ENCODE results near the gene UNC80. TPM values are rescaled to one million over a fixed set of nuclear protein-coding genes. Genes with fewer than 3 reads are reported as not detected.

UNC80 gene
- total and polyA plus RNA-seq, 2 donors (not counting 3 experiments of a cell fraction or from before 2014, with no cell fraction given), result not detected

DNA sequence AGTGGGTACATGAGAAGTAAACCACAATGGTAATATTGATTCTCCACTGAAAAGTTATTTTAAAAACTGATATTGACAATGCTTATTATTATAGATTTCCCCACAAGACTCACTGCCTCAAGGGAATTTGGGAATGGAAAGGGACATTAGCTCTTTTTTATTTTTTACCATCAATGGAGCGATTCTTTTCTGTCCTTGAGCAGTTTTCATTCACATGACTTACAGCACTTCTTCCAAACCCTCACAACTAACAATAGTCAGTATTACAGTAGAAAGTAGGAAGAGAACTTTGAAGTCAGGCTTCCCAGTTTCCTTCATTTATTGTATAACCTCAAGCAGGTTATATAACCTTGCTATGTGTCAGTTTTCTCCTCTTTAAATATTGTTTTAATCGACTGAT is 4.3 kb upstream of the UNC80 start:
- intact Hi-C loops (cut with micrococcal nuclease), result no loop called here
- H2AFZ ChIP-seq (ENCODE audit: low read depth, low read length), result no peak overlapping the region
- H3K36me3 ChIP-seq (ENCODE audit: control insufficient read depth in 2 of 2, extremely low read depth in 1 of 2, insufficient read depth in 2 of 2, low read length in 2 of 2), result no peaks in the 10 kb centered on the region
- no TSS peak for BruUV-seq (replicated peaks)
- H3K4me1 ChIP-seq (ENCODE audit: control insufficient read depth, extremely low read depth, insufficient read depth, low read length), result peaks cover 3% of the 10 kb centered on the region
- TF ChIP-seq, protein P1, sequence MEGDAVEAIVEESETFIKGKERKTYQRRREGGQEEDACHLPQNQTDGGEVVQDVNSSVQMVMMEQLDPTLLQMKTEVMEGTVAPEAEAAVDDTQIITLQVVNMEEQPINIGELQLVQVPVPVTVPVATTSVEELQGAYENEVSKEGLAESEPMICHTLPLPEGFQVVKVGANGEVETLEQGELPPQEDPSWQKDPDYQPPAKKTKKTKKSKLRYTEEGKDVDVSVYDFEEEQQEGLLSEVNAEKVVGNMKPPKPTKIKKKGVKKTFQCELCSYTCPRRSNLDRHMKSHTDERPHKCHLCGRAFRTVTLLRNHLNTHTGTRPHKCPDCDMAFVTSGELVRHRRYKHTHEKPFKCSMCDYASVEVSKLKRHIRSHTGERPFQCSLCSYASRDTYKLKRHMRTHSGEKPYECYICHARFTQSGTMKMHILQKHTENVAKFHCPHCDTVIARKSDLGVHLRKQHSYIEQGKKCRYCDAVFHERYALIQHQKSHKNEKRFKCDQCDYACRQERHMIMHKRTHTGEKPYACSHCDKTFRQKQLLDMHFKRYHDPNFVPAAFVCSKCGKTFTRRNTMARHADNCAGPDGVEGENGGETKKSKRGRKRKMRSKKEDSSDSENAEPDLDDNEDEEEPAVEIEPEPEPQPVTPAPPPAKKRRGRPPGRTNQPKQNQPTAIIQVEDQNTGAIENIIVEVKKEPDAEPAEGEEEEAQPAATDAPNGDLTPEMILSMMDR (IDR thresholded peaks at IDR 0.05; ENCODE audit: extremely low read depth in 1 of 2, insufficient read depth in 1 of 2, low read depth in 1 of 2, low read length in 2 of 2), result no peak
- H3K4me3 ChIP-seq (replicated peaks in 1 of 3; ENCODE audit: insufficient read depth in 1 of 3, low read depth in 1 of 3, low read length in 3 of 3), result no peak overlapping the region
- DNase-seq (ENCODE audit: low read depth, low spot score) (no peak), FAIRE-seq (no peak)
- H3K4me2 ChIP-seq (ENCODE audit: insufficient read depth, low read length), result no peak overlapping the region
- H3K9ac ChIP-seq (replicated peaks; ENCODE audit: extremely low read depth, insufficient read depth, low read length), result no peak overlapping the region
- H3K27me3 ChIP-seq (ENCODE audit: control insufficient read depth in 2 of 2, insufficient read depth in 2 of 2, low read length in 2 of 2), result peaks cover 0 to under 1% of the 10 kb centered on the region in 2 experiments
- POLR2A ChIA-PET, result no interaction called here
- no peaks in the 10 kb centered on the region for H3K9me3 ChIP-seq (replicated peaks; ENCODE audit: control insufficient read depth, insufficient read depth, low read length)
- no peaks in the 10 kb centered on the region for H3K9me1 ChIP-seq (replicated peaks; ENCODE audit: control insufficient read depth, extremely low read depth, insufficient read depth, low read length)
- CTCF ChIA-PET, result interaction anchor here (0.5 kb wide), 1 partner anchor 18 kb away, joined by 3 read pairs; no protein-coding TSS in a partner anchor
- H4K20me1 ChIP-seq (replicated peaks; ENCODE audit: control insufficient read depth, extremely low read depth, insufficient read depth, low read length), result no peaks in the 10 kb centered on the region
- H3K79me2 ChIP-seq (ENCODE audit: control insufficient read depth, insufficient read depth, low read length), result no peaks in the 10 kb centered on the region
- dilution Hi-C loops (cut with MboI; ENCODE audit: extremely low pct_ligation_motif_present, low sequenced_read_pairs), result no loop called here
- H3K27ac ChIP-seq (ENCODE audit: insufficient read depth, low read depth, low read length), result no peak overlapping the region

DNA sequence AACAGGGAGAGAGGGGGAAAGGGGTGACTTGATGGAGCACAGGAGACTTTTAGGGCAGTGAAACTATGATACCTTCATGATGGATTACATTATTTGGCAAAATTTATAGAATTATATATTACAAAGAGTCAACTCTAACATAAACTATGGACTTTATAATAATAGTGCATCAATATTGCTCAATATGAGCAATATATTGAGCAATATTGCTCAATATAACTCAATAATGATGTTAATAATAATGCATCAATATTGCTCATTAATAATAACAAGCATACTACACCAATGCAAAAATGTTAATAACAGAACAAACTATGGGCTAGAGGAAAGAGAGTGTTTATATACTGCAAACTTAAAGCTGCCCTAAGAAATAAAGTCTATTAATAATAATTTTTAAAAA is 3.1 kb upstream of the UNC80 start:
- H3K9me3 ChIP-seq (replicated peaks; ENCODE audit: control insufficient read depth, insufficient read depth, low read length), result no peaks in the 10 kb centered on the region
- H3K4me3 ChIP-seq (replicated peaks in 1 of 3; ENCODE audit: insufficient read depth in 1 of 3, low read depth in 1 of 3, low read length in 3 of 3), result no peak overlapping the region
- H3K36me3 ChIP-seq (ENCODE audit: control insufficient read depth in 2 of 2, extremely low read depth in 1 of 2, insufficient read depth in 2 of 2, low read length in 2 of 2), result no peaks in the 10 kb centered on the region
- H3K4me2 ChIP-seq (ENCODE audit: insufficient read depth, low read length), result no peak overlapping the region
- intact Hi-C loops (cut with micrococcal nuclease) (no loop called here), dilution Hi-C loops (cut with MboI; ENCODE audit: extremely low pct_ligation_motif_present, low sequenced_read_pairs) (no loop called here)
- CTCF ChIA-PET, result no interaction called here
- H3K9ac ChIP-seq (replicated peaks; ENCODE audit: extremely low read depth, insufficient read depth, low read length), result no peak overlapping the region
- no peak for FAIRE-seq
- POLR2A ChIA-PET, result no interaction called here
- peaks cover 3% of the 10 kb centered on the region for H3K4me1 ChIP-seq (ENCODE audit: control insufficient read depth, extremely low read depth, insufficient read depth, low read length)
- no peak overlapping the region for H2AFZ ChIP-seq (ENCODE audit: low read depth, low read length)
- no peaks in the 10 kb centered on the region for H4K20me1 ChIP-seq (replicated peaks; ENCODE audit: control insufficient read depth, extremely low read depth, insufficient read depth, low read length)
- no peaks in the 10 kb centered on the region for H3K79me2 ChIP-seq (ENCODE audit: control insufficient read depth, insufficient read depth, low read length)
- no peak for TF ChIP-seq GATA2 (IDR thresholded peaks at IDR 0.05; ENCODE audit: insufficient read depth, insufficient read length, low read depth, low read length)
- TF ChIP-seq POLR2AphosphoS5 (IDR thresholded peaks at IDR 0.05; ENCODE audit: insufficient read depth, low read depth, low read length), result no peak
- no peak for TF ChIP-seq FOS (IDR thresholded peaks at IDR 0.05; ENCODE audit: borderline replicate concordance, insufficient read depth, low read length)
- no peak for TF ChIP-seq EZH2 (IDR thresholded peaks at IDR 0.05; ENCODE audit: borderline replicate concordance, low read depth, low read length, severe bottlenecking)
- no peak for TF ChIP-seq JUN (IDR thresholded peaks at IDR 0.05; ENCODE audit: borderline replicate concordance, insufficient read depth, insufficient read length, low read depth)
- TF ChIP-seq, protein P1 (IDR thresholded peaks at IDR 0.05; ENCODE audit: extremely low read depth in 1 of 2, insufficient read depth in 1 of 2, low read depth in 1 of 2, low read length in 2 of 2), result no peak
- no peak for TF ChIP-seq MYC (IDR thresholded peaks at IDR 0.05; ENCODE audit: low read depth, low read length)
- no peak for TF ChIP-seq POLR2A (IDR thresholded peaks at IDR 0.05; ENCODE audit: low read depth, low read length)
- TF ChIP-seq, protein P2, sequence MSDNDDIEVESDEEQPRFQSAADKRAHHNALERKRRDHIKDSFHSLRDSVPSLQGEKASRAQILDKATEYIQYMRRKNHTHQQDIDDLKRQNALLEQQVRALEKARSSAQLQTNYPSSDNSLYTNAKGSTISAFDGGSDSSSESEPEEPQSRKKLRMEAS (IDR thresholded peaks at IDR 0.05; ENCODE audit: insufficient read depth, insufficient read length), result no peak
- no peak for DNase-seq (ENCODE audit: low read depth, low spot score)
- BruUV-seq (replicated peaks), result no TSS peak
- H3K27ac ChIP-seq (ENCODE audit: insufficient read depth, low read depth, low read length), result no peak overlapping the region
- peaks cover 4 to 11% of the 10 kb centered on the region in 2 experiments for H3K27me3 ChIP-seq (ENCODE audit: control insufficient read depth in 2 of 2, insufficient read depth in 2 of 2, low read length in 2 of 2)
- no peaks in the 10 kb centered on the region for H3K9me1 ChIP-seq (replicated peaks; ENCODE audit: control insufficient read depth, extremely low read depth, insufficient read depth, low read length)

Measured in endothelial cell of umbilical vein (primary cell).